GM12878 (cell line): Measurements from ENCODE around the gene AKR1B15. TPM values are rescaled to one million over a fixed set of nuclear protein-coding genes. Genes with fewer than 3 reads are reported as not detected.

Experiments used
- ATAC-seq: fragments of 200-7000 bp; cut with Tn5 transposase; 3 replicates; pipeline ENCODE4 v1.9.1; 2020; ENCODE audit warnings: mild to moderate bottlenecking, moderate library complexity
- BruUV-seq: library from RNA; stranded (reverse); fragments of 400-500 nt; replicated peaks from 2 replicates; lab custom pipeline; 2021; lab: Mats Ljungman, UMichigan
- CTCF ChIA-PET: fragments of 300-600 bp; sonication (Branson Sonifier 250); formaldehyde crosslinking; extraction: SDS; loops from one replicate; lab custom pipeline; 2021; ENCODE audit warnings: inconsistent platforms; lab: Yijun Ruan, JAX
- POLR2A ChIA-PET: fragments of 350-600 bp; formaldehyde crosslinking; extraction: SDS; loops from one replicate; lab custom pipeline; 2021; ENCODE audit warnings: inconsistent platforms; lab: Charles Lee
- RAD21 ChIA-PET: fragments of 300-600 bp; sonication (Branson Sonifier 250); formaldehyde crosslinking; loops from one replicate; lab custom pipeline; 2023; ENCODE audit warnings: antibody characterized with exemption; ENCODE audit not compliant: unreplicated experiment; lab: Charles Lee
- SMC1A ChIA-PET: fragments of 300-600 bp; sonication (Branson Sonifier 250); formaldehyde crosslinking; loops from one replicate; lab custom pipeline; 2023; ENCODE audit not compliant: unreplicated experiment, uncharacterized antibody; lab: Charles Lee
- DNase-seq: peaks from one replicate; pipeline ENCODE4 v3.0.0-alpha.2; 2011; ENCODE audit warnings: low read depth, low spot score
- FAIRE-seq: peaks from 3 replicates; lab custom pipeline; 2011; peaks lifted over from hg19 to GRCh38; lab: Jason Lieb, UNC
- H2AFZ ChIP-seq: 2 replicates; pipeline ENCODE4 v1.6.0; 2011; ENCODE audit warnings: low read depth, low read length, control low read depth; ENCODE audit not compliant: control insufficient read depth
- H3K27ac ChIP-seq: 2 replicates; pipeline ENCODE4 v1.5.1; 2011; ENCODE audit warnings: control low read depth; ENCODE audit not compliant: control insufficient read depth, insufficient read depth
- H3K27me3 ChIP-seq, 2 experiments: replicated peaks in 1 of 2; 2 replicates each; pipeline versions ENCODE4 v1.6.0 to v1.6.1; 2011; ENCODE audit warnings: low read length in 1 of 2; ENCODE audit not compliant: control insufficient read depth in 2 of 2, insufficient read depth in 2 of 2
- H3K36me3 ChIP-seq, 2 experiments: 2 replicates each; pipeline ENCODE4 v1.5.1; 2011; ENCODE audit warnings: low read length in 1 of 2; ENCODE audit not compliant: control insufficient read depth in 2 of 2, insufficient read depth in 2 of 2
- H3K4me1 ChIP-seq: 2 replicates; pipeline ENCODE4 v1.6.1; 2011; ENCODE audit warnings: mild to moderate bottlenecking, low read length, moderate library complexity, mixed read lengths; ENCODE audit not compliant: control insufficient read depth, insufficient read depth
- H3K4me2 ChIP-seq: 2 replicates; pipeline ENCODE4 v1.6.0; 2011; ENCODE audit warnings: control low read depth; ENCODE audit not compliant: control insufficient read depth, insufficient read depth
- H3K4me3 ChIP-seq: fragments of 200-600 bp; sonication (generic); 2 replicates; pipeline ENCODE4 v1.5.1; 2016
- H3K79me2 ChIP-seq: 2 replicates; pipeline ENCODE4 v1.6.0; 2011; ENCODE audit warnings: low read length; ENCODE audit not compliant: control insufficient read depth, insufficient read depth
- H3K9ac ChIP-seq: 2 replicates; pipeline ENCODE4 v1.8.0; 2011; ENCODE audit warnings: low read length, control low read depth, mixed read lengths; ENCODE audit not compliant: control insufficient read depth, insufficient read depth
- H3K9me3 ChIP-seq: replicated peaks from 3 replicates; pipeline ENCODE4 v1.5.1; 2011; ENCODE audit warnings: mild to moderate bottlenecking, low read length; ENCODE audit not compliant: control insufficient read depth, insufficient read depth
- H4K20me1 ChIP-seq: 2 replicates; pipeline ENCODE4 v1.6.0; 2011; ENCODE audit not compliant: control insufficient read depth, insufficient read depth
- CHD1 ChIP-seq: IDR thresholded peaks from 2 replicates; pipeline ENCODE4 v1.6.1; 2012; ENCODE audit warnings: low read depth, low read length, improper control_type of control experiment
- EGR1 ChIP-seq, 2 experiments: IDR thresholded peaks; 1 replicate in 1 of 2; 2 replicates in 1 of 2; pipeline ENCODE4 v1.6.1; 2011 to 2012; ENCODE audit warnings: low read depth in 2 of 2, low read length in 2 of 2, borderline replicate concordance in 1 of 2, mild to moderate bottlenecking in 1 of 2, moderate library complexity in 1 of 2
- GATAD2B ChIP-seq: fragments of 450-650 bp; conservative IDR thresholded peaks from 2 replicates; pipeline ENCODE4 v1.6.1; 2017; ENCODE audit warnings: low read depth, mild to moderate bottlenecking, moderate library complexity
- IKZF2 ChIP-seq, 2 experiments: fragments of 450-650 bp; IDR thresholded peaks; 2 replicates each; pipeline ENCODE4 v1.6.1; 2017; ENCODE audit warnings: mild to moderate bottlenecking in 2 of 2, moderate library complexity in 2 of 2
- KLF5 ChIP-seq: fragments of 450-650 bp; IDR thresholded peaks from 2 replicates; pipeline ENCODE4 v1.6.1; 2014; ENCODE audit warnings: mild to moderate bottlenecking; ENCODE audit not compliant: partially characterized antibody
- NFXL1 ChIP-seq: fragments of 450-650 bp; IDR thresholded peaks from 2 replicates; pipeline ENCODE4 v1.6.1; 2017; ENCODE audit warnings: antibody characterized with exemption, mild to moderate bottlenecking, borderline replicate concordance
- SIX5 ChIP-seq: IDR thresholded peaks from 2 replicates; pipeline ENCODE4 v1.6.1; 2011; ENCODE audit warnings: mild to moderate bottlenecking, low read depth, low read length, moderate library complexity; ENCODE audit not compliant: severe bottlenecking
- SMARCA5 ChIP-seq: fragments of 450-650 bp; IDR thresholded peaks from 2 replicates; pipeline ENCODE4 v1.6.1; 2017; ENCODE audit warnings: mild to moderate bottlenecking
- SP1 ChIP-seq: IDR thresholded peaks from one replicate; pipeline ENCODE4 v1.6.1; 2011; ENCODE audit warnings: low read depth, low read length
- TAF1 ChIP-seq: IDR thresholded peaks from 2 replicates; pipeline ENCODE4 v1.6.1; 2011; ENCODE audit warnings: mild to moderate bottlenecking, low read depth, low read length, borderline replicate concordance
- TBL1XR1 ChIP-seq: IDR thresholded peaks from 2 replicates; pipeline ENCODE4 v1.6.1; 2012; ENCODE audit warnings: low read depth, low read length, improper control_type of control experiment
- TCF12 ChIP-seq: IDR thresholded peaks from 2 replicates; pipeline ENCODE4 v1.6.1; 2011; ENCODE audit warnings: low read depth, mild to moderate bottlenecking, low read length
- TCF7 ChIP-seq: IDR thresholded peaks from 2 replicates; pipeline ENCODE4 v1.6.1; 2014; ENCODE audit warnings: antibody characterized with exemption, borderline replicate concordance
- YBX1 ChIP-seq: fragments of 450-650 bp; IDR thresholded peaks from 2 replicates; pipeline ENCODE4 v1.6.1; 2016; ENCODE audit warnings: antibody characterized with exemption
- ZNF217 ChIP-seq: fragments of 450-650 bp; IDR thresholded peaks from 2 replicates; pipeline ENCODE4 v1.6.1; 2017; ENCODE audit warnings: antibody characterized with exemption, mild to moderate bottlenecking
- ZNF384 ChIP-seq: IDR thresholded peaks from 2 replicates; pipeline ENCODE4 v1.6.1; 2012; ENCODE audit warnings: low read depth, mild to moderate bottlenecking, low read length, improper control_type of control experiment, borderline replicate concordance
- WGBS: methylation state at CpG from one replicate; pipeline ENCODE4 v1.1.6; 2016; ENCODE audit warnings: low lambda C conversion rate; ENCODE audit not compliant: insufficient replicate concordance, insufficient coverage; ENCODE audit errors: missing lambda C conversion rate; 5-methylcytosine and 5-hydroxymethylcytosine counted together
- in situ Hi-C: fragments of 300-500 bp; cut with MboI; formaldehyde crosslinking; loops from 9 replicates; pipeline ENCODE4 v1.14.3; 2018; ENCODE audit warnings: mixed read lengths
- intact Hi-C: fragments of 100-400 bp; cut with micrococcal nuclease; formaldehyde crosslinking; loops from one replicate; pipeline ENCODE4 v1.14.2; 2022; ENCODE audit not compliant: unreplicated experiment
- polyA plus RNA-seq, 11 experiments: library from polyadenylated mRNA; depleted of rRNA in 4 of 11; unstranded in 6 of 11; stranded (reverse) in 5 of 11; fragments of >200 nt; fragmentation: Nextera tagmentation in 4 of 11; fragmentation: Illumina TruSeq in 1 of 11; extraction: Ambion mirVana in 4 of 11; extraction: Trizol in 1 of 11; gene quantifications; 1 replicate in 1 of 11; 2 replicates in 10 of 11; pipeline versions ENCODE4 v1.2.1 to v1.2.3, GENCODE V29; 2011 to 2016; ENCODE audit warnings: inconsistent platforms in 2 of 11, missing spikeins in 2 of 11, low read depth in 1 of 11
- total RNA-seq, 4 experiments: library from RNA; depleted of rRNA in 3 of 4; stranded (reverse); fragments of >200 nt in 3 of 4; fragmentation: Illumina TruSeq in 1 of 4; extraction: Trizol in 1 of 4; gene quantifications; 2 replicates each; pipeline versions ENCODE4 v1.2.1 to v1.2.3, GENCODE V29; 2013 to 2021
- TF ChIP-seq, protein P1 (sequence below): fragments of 150-350 bp; IDR thresholded peaks from 2 replicates; pipeline ENCODE4 v1.6.1; 2016; ENCODE audit warnings: low read depth, low read length
- TF ChIP-seq, protein P2 (sequence below): fragments of 450-650 bp; formaldehyde crosslinking; IDR thresholded peaks from 2 replicates; pipeline ENCODE4 v1.5.0; 2022; ENCODE audit warnings: mild to moderate bottlenecking, missing genetic modification characterization

The AKR1B15 gene
- total and polyA plus RNA-seq, 10 of the 15 experiments (the other 5 are each of a cell fraction or from before 2014, with no cell fraction given): 0.06 TPM; not detected in 9

DNA sequence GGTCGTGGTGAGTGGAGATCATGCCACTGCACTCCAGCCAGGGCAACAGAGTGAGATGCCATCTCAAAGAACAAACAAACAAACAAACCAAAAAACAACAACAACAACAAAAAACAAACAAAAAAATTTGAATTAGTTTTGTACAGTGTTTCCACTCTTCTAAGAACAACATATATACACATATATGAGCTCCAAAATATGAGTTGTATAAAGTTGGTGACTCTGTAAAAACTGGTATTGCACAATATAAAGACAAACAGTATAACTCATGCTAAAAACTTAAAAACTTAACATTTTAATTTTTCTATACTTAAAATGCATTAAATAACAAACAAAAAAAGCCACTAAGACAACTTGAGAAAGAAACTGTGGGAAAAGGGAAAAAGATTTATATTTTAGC is 46.0 kb downstream of the AKR1B15 start:
- intact Hi-C loops (no loop called here), in situ Hi-C loops (no loop called here)
- RAD21 ChIA-PET: no interaction called here
- ATAC-seq (no peak), FAIRE-seq (no peak), DNase-seq (no peak)
- Histone ChIP-seq H3K4me1 (no peaks in the 10 kb centered on the region), H3K4me3 (no peak overlapping the region), H3K36me3 (no peaks in the 10 kb centered on the region), H3K9me3 (no peaks in the 10 kb centered on the region; the same call in 2 of the 3 replicates), H4K20me1 (no peaks in the 10 kb centered on the region), H3K27me3 (no peaks in the 10 kb centered on the region), H3K9ac (no peak overlapping the region), H2AFZ (no peak overlapping the region), H3K79me2 (no peaks in the 10 kb centered on the region), H3K27ac (no peak overlapping the region), H3K4me2 (no peak overlapping the region)
- POLR2A ChIA-PET: interaction anchor here (0.6 kb wide), 1 partner anchor 263 kb away, joined by 5 read pairs; no protein-coding TSS in a partner anchor
- whole genome bisulfite sequencing: 6% methylated on average over 1 of the region's 1 CpG
- SMC1A ChIA-PET: interaction anchor here (0.7 kb wide), 1 partner anchor 258 kb away, joined by 3 read pairs; no protein-coding TSS in a partner anchor
- CTCF ChIA-PET: interaction anchor here (0.6 kb wide), 1 partner anchor 239 kb away, joined by 3 read pairs; no protein-coding TSS in a partner anchor
- no TSS peak for BruUV-seq
- no peak for TF ChIP-seq SMARCA5
- TF ChIP-seq TAF1: no peak
- TF ChIP-seq IKZF2 (IDR thresholded peaks at IDR 0.05): no peak
- TF ChIP-seq NFXL1: no peak
- no peak for TF ChIP-seq ZNF217
- no peak for TF ChIP-seq GATAD2B
- no peak for TF ChIP-seq TCF12
- no peak for TF ChIP-seq KLF5
- TF ChIP-seq EGR1 (IDR thresholded peaks at IDR 0.05; ENCODE audit: borderline replicate concordance in 1 of 2, low read depth in 2 of 2, low read length in 2 of 2): no peak
- no peak for TF ChIP-seq CHD1
- no peak for TF ChIP-seq TCF7
- TF ChIP-seq TBL1XR1: no peak
- no peak for TF ChIP-seq YBX1
- TF ChIP-seq ZNF384: no peak
- TF ChIP-seq SP1: no peak
- TF ChIP-seq, protein P1, sequence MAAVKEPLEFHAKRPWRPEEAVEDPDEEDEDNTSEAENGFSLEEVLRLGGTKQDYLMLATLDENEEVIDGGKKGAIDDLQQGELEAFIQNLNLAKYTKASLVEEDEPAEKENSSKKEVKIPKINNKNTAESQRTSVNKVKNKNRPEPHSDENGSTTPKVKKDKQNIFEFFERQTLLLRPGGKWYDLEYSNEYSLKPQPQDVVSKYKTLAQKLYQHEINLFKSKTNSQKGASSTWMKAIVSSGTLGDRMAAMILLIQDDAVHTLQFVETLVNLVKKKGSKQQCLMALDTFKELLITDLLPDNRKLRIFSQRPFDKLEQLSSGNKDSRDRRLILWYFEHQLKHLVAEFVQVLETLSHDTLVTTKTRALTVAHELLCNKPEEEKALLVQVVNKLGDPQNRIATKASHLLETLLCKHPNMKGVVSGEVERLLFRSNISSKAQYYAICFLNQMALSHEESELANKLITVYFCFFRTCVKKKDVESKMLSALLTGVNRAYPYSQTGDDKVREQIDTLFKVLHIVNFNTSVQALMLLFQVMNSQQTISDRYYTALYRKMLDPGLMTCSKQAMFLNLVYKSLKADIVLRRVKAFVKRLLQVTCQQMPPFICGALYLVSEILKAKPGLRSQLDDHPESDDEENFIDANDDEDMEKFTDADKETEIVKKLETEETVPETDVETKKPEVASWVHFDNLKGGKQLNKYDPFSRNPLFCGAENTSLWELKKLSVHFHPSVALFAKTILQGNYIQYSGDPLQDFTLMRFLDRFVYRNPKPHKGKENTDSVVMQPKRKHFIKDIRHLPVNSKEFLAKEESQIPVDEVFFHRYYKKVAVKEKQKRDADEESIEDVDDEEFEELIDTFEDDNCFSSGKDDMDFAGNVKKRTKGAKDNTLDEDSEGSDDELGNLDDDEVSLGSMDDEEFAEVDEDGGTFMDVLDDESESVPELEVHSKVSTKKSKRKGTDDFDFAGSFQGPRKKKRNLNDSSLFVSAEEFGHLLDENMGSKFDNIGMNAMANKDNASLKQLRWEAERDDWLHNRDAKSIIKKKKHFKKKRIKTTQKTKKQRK: no peak
- TF ChIP-seq, protein P2, sequence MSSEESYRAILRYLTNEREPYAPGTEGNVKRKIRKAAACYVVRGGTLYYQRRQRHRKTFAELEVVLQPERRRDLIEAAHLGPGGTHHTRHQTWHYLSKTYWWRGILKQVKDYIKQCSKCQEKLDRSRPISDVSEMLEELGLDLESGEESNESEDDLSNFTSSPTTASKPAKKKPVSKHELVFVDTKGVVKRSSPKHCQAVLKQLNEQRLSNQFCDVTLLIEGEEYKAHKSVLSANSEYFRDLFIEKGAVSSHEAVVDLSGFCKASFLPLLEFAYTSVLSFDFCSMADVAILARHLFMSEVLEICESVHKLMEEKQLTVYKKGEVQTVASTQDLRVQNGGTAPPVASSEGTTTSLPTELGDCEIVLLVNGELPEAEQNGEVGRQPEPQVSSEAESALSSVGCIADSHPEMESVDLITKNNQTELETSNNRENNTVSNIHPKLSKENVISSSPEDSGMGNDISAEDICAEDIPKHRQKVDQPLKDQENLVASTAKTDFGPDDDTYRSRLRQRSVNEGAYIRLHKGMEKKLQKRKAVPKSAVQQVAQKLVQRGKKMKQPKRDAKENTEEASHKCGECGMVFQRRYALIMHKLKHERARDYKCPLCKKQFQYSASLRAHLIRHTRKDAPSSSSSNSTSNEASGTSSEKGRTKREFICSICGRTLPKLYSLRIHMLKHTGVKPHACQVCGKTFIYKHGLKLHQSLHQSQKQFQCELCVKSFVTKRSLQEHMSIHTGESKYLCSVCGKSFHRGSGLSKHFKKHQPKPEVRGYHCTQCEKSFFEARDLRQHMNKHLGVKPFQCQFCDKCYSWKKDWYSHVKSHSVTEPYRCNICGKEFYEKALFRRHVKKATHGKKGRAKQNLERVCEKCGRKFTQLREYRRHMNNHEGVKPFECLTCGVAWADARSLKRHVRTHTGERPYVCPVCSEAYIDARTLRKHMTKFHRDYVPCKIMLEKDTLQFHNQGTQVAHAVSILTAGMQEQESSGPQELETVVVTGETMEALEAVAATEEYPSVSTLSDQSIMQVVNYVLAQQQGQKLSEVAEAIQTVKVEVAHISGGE (CRISPR knock-in tag): no peak
- TF ChIP-seq SIX5: no peak
